GM18873 (cell line): ENCODE measurements around the gene CSTPP1.
"Not testable (repeated sequence)": the region's sequence is repeated elsewhere in the genome, so short reads cannot be mapped to it uniquely, and the experiment has no call there.

Source experiments
- ATAC-seq: cut with Tn5 transposase; IDR thresholded peaks from one replicate; pipeline ENCODE4 v1.9.1; 2021; ENCODE audit warnings: mild to moderate bottlenecking, moderate library complexity, moderate number of reproducible peaks; ENCODE audit not compliant: unreplicated experiment, low FRiP score

Gene CSTPP1

GRCh38 chr11:47083913-47084312 lies 147.4 kb downstream of the CSTPP1 start:
- no peak for ATAC-seq

- no peak for ATAC-seq
These were observed 151.2 kb downstream of the CSTPP1 start for GRCh38 chr11:47087801-47088200.

- ATAC-seq: no peak
These were observed 157.0 kb downstream of the CSTPP1 start for GRCh38 chr11:47093541-47093940.

GRCh38 chr11:47096871-47097270 lies 160.3 kb downstream of the CSTPP1 start:
- ATAC-seq: not testable (repeated sequence)

GRCh38 chr11:47098223-47098622 lies 161.7 kb downstream of the CSTPP1 start:
- not testable (repeated sequence) for ATAC-seq

GRCh38 chr11:47099214-47099917 lies 162.8 kb downstream of the CSTPP1 start:
- no peak for ATAC-seq

GRCh38 chr11:47099918-47100315 lies 163.4 kb downstream of the CSTPP1 start:
- ATAC-seq: no peak

- no peak for ATAC-seq
These were observed 164.8 kb downstream of the CSTPP1 start for GRCh38 chr11:47101406-47101805.

- ATAC-seq: no peak
These were observed 167.8 kb downstream of the CSTPP1 start for GRCh38 chr11:47104261-47104950.

- no peak for ATAC-seq
These were observed 169.0 kb downstream of the CSTPP1 start for GRCh38 chr11:47105541-47105940.

- no peak for ATAC-seq
These were observed 169.4 kb downstream of the CSTPP1 start for GRCh38 chr11:47105974-47106373.

- ATAC-seq: no peak
These were observed 170.3 kb downstream of the CSTPP1 start for GRCh38 chr11:47106798-47107411.

GRCh38 chr11:47107744-47108143 lies 171.2 kb downstream of the CSTPP1 start:
- no peak for ATAC-seq

- ATAC-seq: no peak
These were observed 171.7 kb downstream of the CSTPP1 start for GRCh38 chr11:47108214-47108613.

GRCh38 chr11:47109051-47109726 lies 172.6 kb downstream of the CSTPP1 start:
- no peak for ATAC-seq

- no peak for ATAC-seq
These were observed 173.2 kb downstream of the CSTPP1 start for GRCh38 chr11:47109727-47110246.

GRCh38 chr11:47111318-47111804 lies 174.8 kb downstream of the CSTPP1 start:
- ATAC-seq: peak; percentile 78

GRCh38 chr11:47112941-47113340 lies 176.4 kb downstream of the CSTPP1 start:
- ATAC-seq: not testable (repeated sequence)

GRCh38 chr11:47118958-47119688 lies 182.6 kb downstream of the CSTPP1 start:
- not testable (repeated sequence) for ATAC-seq

GRCh38 chr11:47121056-47121455 lies 184.5 kb downstream of the CSTPP1 start:
- ATAC-seq: no peak
